HS-27A (cell line): Measurements from ENCODE around the gene ZCCHC7.
"Not testable (repeated sequence)": the region's sequence is repeated elsewhere in the genome, so short reads cannot be mapped to it uniquely, and the experiment has no call there.

Source experiments
- DNase-seq: peaks from one replicate; pipeline ENCODE4 v3.0.0-alpha.2; 2012; ENCODE audit warnings: low read depth, missing footprints

ZCCHC7 gene

DNA sequence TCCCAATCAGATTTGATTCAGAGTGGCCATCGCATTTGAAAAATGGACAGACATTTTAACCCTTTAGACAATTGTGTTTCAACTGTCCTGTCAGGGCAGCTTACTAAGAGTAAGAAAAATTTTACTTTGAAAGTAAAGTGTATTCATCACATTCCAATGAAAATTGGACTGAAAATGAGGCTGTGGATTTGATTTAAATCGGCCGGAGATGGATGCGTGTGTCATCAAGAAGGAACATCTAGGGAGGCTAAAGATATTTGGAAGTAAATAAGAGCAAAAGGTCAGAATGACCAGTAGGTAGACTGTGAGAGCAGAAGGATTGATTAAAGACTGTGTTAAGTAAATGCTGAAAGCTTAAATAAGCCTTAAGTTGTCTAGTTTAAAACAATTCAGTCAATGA, 1.5 kb downstream of the ZCCHC7 start:
- DNase-seq = no peak

- no peak for DNase-seq
Observed at GRCh38 chr9:37126214-37126788, 5.9 kb downstream of the ZCCHC7 start.

GRCh38 chr9:37127018-37127417, 6.6 kb downstream of the ZCCHC7 start:
- DNase-seq = no peak

- no peak for DNase-seq
Observed at GRCh38 chr9:37128051-37128450, 7.7 kb downstream of the ZCCHC7 start.

DNA sequence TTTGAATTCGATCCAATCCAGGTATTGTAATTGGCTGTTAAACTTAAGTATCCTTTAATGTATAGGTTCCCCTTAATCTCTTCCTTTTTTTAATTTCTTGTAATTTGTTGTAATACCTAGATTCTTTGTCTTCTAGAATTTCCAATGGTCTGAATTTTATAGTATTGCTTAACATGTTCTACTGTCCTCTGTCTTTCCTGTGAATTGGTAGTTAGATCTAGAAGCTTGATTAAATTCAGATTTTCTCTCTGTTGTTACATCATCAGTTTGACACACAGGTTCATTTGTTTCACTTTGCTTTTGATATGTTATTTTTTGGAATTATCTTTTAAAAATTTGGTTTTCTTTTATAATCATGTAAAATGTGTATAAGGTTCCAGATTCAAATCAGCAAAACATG, 13.8 kb downstream of the ZCCHC7 start:
- no peak for DNase-seq

- no peak for DNase-seq
Observed at GRCh38 chr9:37141015-37141414, 20.6 kb downstream of the ZCCHC7 start.

- DNase-seq = no peak
Observed at GRCh38 chr9:37144762-37145161, 24.4 kb downstream of the ZCCHC7 start.

DNA sequence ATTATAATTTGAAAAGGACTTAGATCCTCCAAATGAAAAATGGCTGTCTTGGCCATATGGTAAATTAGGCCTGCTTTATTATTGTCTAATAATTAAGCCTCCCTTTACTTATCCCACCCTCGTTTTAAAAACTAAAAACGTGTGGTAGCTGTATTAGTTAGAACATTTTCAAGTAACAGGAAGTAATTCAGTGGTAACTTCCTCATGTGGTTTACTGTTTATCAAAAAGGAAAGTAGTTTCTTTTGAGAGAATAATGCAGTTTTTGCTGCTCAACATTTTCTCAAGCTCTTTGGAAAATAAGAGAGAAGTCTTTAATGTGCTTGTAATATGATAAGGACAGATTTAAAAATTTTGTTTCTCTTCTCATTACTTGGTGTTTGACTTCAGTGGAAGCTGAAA, 26.0 kb downstream of the ZCCHC7 start:
- DNase-seq = no peak

DNA sequence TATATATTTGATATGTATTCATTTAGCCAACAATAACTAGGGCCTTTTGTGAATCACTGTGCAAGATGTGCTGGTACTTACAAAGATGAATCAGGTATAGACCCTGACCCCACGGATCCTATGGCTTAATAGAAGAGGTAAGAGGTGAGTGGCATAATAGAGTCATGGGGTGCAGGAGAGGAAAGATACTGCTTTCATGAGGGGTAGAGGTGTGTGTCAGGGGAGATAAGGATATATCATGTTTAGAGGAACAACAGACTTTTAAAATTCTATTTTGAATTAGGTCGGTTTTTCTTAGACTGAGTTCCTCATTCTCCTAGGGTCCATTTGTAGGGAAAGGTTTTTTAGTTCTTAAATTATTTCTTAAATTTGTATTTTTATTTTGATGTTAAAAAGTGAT, 27.8 kb downstream of the ZCCHC7 start:
- DNase-seq = no peak

DNA sequence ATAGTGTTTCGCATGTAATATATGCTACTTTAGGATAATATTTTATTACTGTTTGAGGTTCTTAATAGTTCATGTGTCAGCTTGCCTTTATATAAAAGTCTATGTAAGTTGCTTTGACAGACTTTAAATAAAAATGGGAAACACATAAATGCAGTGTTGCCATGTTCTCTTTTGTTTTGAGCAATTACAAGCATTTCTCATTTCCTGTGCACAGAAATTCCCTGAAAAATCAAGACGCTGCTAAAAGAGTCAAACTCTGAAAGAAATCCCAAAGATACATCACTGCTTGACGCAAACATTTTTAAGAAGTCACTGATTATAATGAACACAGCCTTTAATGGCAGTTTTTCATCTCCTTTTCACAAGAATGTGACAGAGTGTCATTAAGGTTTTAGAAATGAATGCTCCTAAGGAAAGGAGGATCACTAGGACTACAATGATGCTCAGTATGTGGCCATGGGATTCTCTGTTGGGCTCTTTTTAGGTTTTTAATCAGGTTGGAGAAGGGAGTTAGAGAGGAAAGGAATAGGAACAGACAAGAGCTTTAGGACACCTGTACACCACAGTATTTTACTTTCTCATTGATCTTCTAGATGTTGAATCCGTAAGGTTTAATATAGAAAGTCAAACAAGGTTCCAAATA, 29.4 kb downstream of the ZCCHC7 start:
- DNase-seq = no peak

GRCh38 chr9:37150415-37150814, 30.0 kb downstream of the ZCCHC7 start:
- no peak for DNase-seq

DNA sequence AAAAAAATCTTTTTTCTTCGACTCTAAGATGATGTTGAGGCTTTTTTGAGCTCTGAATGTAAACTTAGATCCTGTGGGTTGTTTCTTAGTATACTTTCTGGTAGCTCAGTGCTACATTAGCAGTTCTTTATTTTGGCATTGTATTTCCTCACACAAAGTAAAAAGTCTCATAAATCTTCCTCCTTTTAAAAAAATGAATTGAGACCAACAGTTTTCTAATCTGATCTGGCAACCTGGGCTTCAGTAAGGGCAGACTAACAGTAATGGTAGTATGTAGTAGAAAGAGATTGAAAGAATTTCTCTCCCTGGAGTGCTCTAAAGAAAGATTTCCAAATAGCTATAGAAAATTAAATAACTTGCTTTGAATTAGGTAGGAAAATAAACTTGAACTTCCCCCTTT, 31.4 kb downstream of the ZCCHC7 start:
- DNase-seq = no peak

- DNase-seq = no peak
Observed at GRCh38 chr9:37152365-37152764, 32.0 kb downstream of the ZCCHC7 start.

GRCh38 chr9:37155601-37156000, 35.2 kb downstream of the ZCCHC7 start:
- DNase-seq = no peak

DNA sequence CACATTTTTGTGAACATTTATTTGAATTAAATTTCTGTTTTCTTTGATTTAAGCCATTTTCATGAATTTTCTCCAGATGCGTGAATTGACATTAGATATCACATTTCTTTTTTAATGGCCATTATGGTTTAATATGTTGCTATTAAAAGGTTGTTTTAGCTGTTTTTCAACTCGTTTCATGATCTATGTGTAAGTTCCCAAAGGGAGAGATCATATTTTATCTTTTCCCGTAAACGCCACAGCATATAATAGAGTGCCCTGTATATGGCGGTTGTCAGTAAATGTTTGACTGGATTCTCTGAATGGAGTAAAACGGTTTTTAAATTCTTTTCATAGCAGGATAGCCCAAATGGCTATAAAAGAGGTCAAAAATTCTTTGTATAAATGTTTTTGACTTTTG, 35.8 kb downstream of the ZCCHC7 start:
- DNase-seq = no peak

DNA sequence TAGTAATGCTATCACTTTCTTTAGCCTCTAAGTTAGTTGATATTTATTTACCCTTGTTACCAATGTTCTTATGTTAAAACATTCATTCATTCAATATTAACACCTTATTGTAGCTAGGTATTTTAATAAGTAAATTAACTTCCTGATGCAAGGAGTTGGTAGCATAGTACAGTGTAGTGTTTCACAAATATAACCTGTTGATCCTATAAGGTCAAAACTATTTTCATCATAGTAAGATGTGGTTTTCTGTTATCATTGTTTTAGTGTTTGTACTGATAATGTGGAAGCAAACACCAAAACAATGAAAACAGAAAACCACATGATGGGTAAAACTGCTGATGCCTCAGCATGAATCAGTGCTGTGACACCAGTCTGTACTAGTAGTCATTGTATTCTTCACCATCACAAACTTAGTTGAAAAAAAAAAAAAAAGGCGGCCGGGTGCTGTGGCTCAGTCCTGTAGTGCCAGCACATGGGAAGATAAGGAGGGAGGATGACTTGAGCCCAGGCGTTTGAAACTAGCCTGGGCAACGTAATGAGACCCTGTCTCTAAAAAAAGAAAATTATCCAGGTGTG, 36.5 kb downstream of the ZCCHC7 start:
- DNase-seq = no peak

- no peak for DNase-seq
Observed at GRCh38 chr9:37157726-37158377, 37.5 kb downstream of the ZCCHC7 start.

GRCh38 chr9:37163299-37163698, 42.9 kb downstream of the ZCCHC7 start:
- no peak for DNase-seq

DNA sequence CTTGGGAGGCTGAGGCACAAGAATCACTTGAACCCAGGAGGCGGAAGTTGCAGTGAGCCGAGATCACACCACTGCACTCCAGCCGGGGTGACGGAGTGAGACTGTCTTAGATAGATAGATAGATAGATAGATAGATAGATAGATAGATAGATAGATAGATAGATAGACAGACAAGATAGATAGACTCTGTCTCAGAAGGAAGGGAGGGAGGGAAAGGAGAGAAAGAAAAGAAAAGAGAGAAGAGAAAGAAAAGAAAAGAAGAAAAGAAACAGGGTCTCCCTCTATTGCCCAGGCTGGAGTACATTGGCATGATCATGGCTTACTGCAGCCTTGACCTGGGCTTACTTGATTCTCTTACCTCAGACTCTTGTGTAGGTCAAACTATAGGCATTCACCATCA, 44.0 kb downstream of the ZCCHC7 start:
- DNase-seq = not testable (repeated sequence)

GRCh38 chr9:37165644-37166043, 45.3 kb downstream of the ZCCHC7 start:
- no peak for DNase-seq

GRCh38 chr9:37167456-37168047, 47.2 kb downstream of the ZCCHC7 start:
- no peak for DNase-seq

DNA sequence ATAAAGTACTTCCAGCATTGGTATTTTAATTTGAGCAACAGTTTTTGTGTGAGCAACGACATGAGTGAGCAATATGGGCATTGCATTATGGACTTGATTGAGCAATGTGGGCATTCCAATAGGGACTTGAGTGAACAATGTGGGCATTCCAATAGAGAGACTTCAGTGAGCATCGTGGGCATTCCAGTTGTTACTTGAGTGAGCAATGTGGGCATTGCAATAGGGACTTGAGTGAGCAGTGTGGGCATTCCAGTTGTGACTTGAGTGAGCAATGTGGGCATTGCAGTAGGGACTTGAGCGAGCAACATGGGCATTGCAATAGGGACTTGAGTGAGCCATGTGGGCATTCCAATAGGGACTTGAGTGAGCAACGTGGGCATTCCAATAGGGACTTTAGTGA, 52.2 kb downstream of the ZCCHC7 start:
- DNase-seq = no peak

- no peak for DNase-seq
Observed at GRCh38 chr9:37174247-37174646, 53.9 kb downstream of the ZCCHC7 start.
